K562 (cell line): ENCODE data around the gene TIPARP. TPM values are rescaled to one million over a fixed set of nuclear protein-coding genes. Genes with fewer than 3 reads are reported as not detected.

ENCODE experiments used
- BACH1 ChIP-seq: fragments of 200-800 bp; sonication (Bioruptor generic); IDR thresholded peaks from 2 replicates; pipeline ENCODE4 v1.6.1; 2016; ENCODE audit warnings: missing genetic modification characterization, missing compliant biosample characterization
- CBX3 ChIP-seq, 2 experiments: IDR thresholded peaks; 1 replicate in 1 of 2; 2 replicates in 1 of 2; pipeline ENCODE4 v1.6.1; 2012; ENCODE audit warnings: inconsistent platforms in 2 of 2, low read length in 2 of 2, borderline replicate concordance in 1 of 2, control low read depth in 1 of 2
- CC2D1A ChIP-seq: fragments of 450-650 bp; IDR thresholded peaks from 2 replicates; pipeline ENCODE4 v1.6.1; 2017; ENCODE audit warnings: mild to moderate bottlenecking
- CEBPG ChIP-seq, 3 experiments: fragments of 200-800 bp in 1 of 3; sonication (Bioruptor generic) in 1 of 3; sonication (generic) in 1 of 3; formaldehyde crosslinking in 1 of 3; IDR thresholded peaks in 2 of 3; conservative IDR thresholded peaks in 1 of 3; 2 replicates each; pipeline versions ENCODE4 v1.6.1 to v1.8.0; 2016 to 2022; ENCODE audit warnings: missing compliant biosample characterization in 2 of 3, missing genetic modification characterization in 2 of 3, mild to moderate bottlenecking in 1 of 3, missing genetic modification reagents in 1 of 3
- CXXC5 ChIP-seq: fragments of 250-450 bp; sonication (Bioruptor Pico); IDR thresholded peaks from 2 replicates; pipeline ENCODE4 v1.8.0; 2022; ENCODE audit warnings: inconsistent platforms, mild to moderate bottlenecking, moderate library complexity
- ETV6 ChIP-seq, 3 experiments: fragments of 150-350 bp in 1 of 3; sonication (generic) in 1 of 3; formaldehyde crosslinking in 1 of 3; IDR thresholded peaks; 2 replicates each; pipeline versions ENCODE4 v1.6.1 to v1.8.0; 2014 to 2022; ENCODE audit warnings: borderline replicate concordance in 2 of 3, low read depth in 2 of 3, antibody characterized with exemption in 1 of 3, low read length in 1 of 3, mild to moderate bottlenecking in 1 of 3, missing genetic modification reagents in 1 of 3
- L3MBTL2 ChIP-seq: fragments of 450-650 bp; IDR thresholded peaks from 2 replicates; pipeline ENCODE4 v1.6.1; 2016; ENCODE audit warnings: mild to moderate bottlenecking, moderate library complexity
- RAD51 ChIP-seq: fragments of 450-650 bp; IDR thresholded peaks from 2 replicates; pipeline ENCODE4 v1.7.1; 2016; ENCODE audit warnings: low read depth, mild to moderate bottlenecking, borderline replicate concordance
- SRSF3 ChIP-seq: fragments of 200-400 bp; formaldehyde crosslinking; IDR thresholded peaks from 2 replicates; pipeline ENCODE4 v1.6.1; 2016; ENCODE audit warnings: mild to moderate bottlenecking, low read length, moderate library complexity; ENCODE audit not compliant: insufficient read depth
- TFE3 ChIP-seq: fragments of 450-650 bp; formaldehyde crosslinking; IDR thresholded peaks from 2 replicates; pipeline ENCODE4 v1.4.0; 2020; ENCODE audit warnings: mild to moderate bottlenecking, mixed read lengths
- ZNF274 ChIP-seq: IDR thresholded peaks from 2 replicates; pipeline ENCODE4 v1.6.1; 2011; ENCODE audit warnings: low read depth, mild to moderate bottlenecking, low read length, moderate library complexity, borderline replicate concordance
- ZNF75A ChIP-seq: fragments of 450-650 bp; formaldehyde crosslinking; IDR thresholded peaks from 2 replicates; pipeline ENCODE4 v1.4.0; 2020; ENCODE audit warnings: mild to moderate bottlenecking
- polyA plus RNA-seq, 8 experiments: library from polyadenylated mRNA; depleted of rRNA in 4 of 8; stranded (reverse) in 5 of 8; unstranded in 3 of 8; fragments of >200 nt; fragmentation: Nextera tagmentation in 2 of 8; fragmentation: Illumina TruSeq in 1 of 8; extraction: Ambion mirVana in 2 of 8; extraction: Trizol in 1 of 8; gene quantifications; 2 replicates each; pipeline versions ENCODE4 v1.2.1 to v1.2.3, GENCODE V29; 2011 to 2014; ENCODE audit warnings: inconsistent platforms in 1 of 8, missing spikeins in 1 of 8
- total RNA-seq, 7 experiments: library from RNA; depleted of rRNA in 6 of 7; stranded (reverse); fragments of >200 nt in 6 of 7; fragmentation: Illumina TruSeq in 2 of 7; extraction: Trizol in 2 of 7; gene quantifications; 2 replicates each; pipeline versions ENCODE4 v1.2.1 to v1.2.3, GENCODE V29; 2011 to 2021; ENCODE audit warnings: low replicate concordance in 1 of 7
- TF ChIP-seq, protein P1 (sequence below), 2 experiments: fragments of 150-350 bp in 1 of 2; IDR thresholded peaks; 2 replicates each; pipeline ENCODE4 v1.6.1; 2012 to 2016; ENCODE audit warnings: low read depth in 2 of 2, low read length in 2 of 2, mild to moderate bottlenecking in 1 of 2, moderate library complexity in 1 of 2
- TF ChIP-seq, protein P2 (sequence below): fragments of 250-450 bp; sonication (Bioruptor Pico); IDR thresholded peaks from 2 replicates; pipeline ENCODE4 v1.9.0; 2021; ENCODE audit warnings: mild to moderate bottlenecking, inconsistent platforms
- TF ChIP-seq, protein P3 (sequence below), 2 experiments: fragments of 250-450 bp in 1 of 2; fragments of 450-650 bp in 1 of 2; sonication (Bioruptor Pico) in 1 of 2; IDR thresholded peaks; 2 replicates each; pipeline versions ENCODE4 v1.6.1 to v1.8.0; 2016 to 2021; ENCODE audit warnings: mild to moderate bottlenecking in 2 of 2, moderate library complexity in 2 of 2, missing compliant biosample characterization in 1 of 2, missing genetic modification characterization in 1 of 2
- TF ChIP-seq, protein P4 (sequence below): fragments of 450-650 bp; conservative IDR thresholded peaks from 2 replicates; pipeline ENCODE4 v1.6.1; 2016; ENCODE audit warnings: missing genetic modification characterization, low read depth, mild to moderate bottlenecking, control low read depth, missing compliant biosample characterization

Gene TIPARP
- total and polyA plus RNA-seq, 9 of the 15 experiments (the other 6 are each of a cell fraction or from before 2014, with no cell fraction given) = 2.4 to 29.4 (median 15.1) TPM

DNA sequence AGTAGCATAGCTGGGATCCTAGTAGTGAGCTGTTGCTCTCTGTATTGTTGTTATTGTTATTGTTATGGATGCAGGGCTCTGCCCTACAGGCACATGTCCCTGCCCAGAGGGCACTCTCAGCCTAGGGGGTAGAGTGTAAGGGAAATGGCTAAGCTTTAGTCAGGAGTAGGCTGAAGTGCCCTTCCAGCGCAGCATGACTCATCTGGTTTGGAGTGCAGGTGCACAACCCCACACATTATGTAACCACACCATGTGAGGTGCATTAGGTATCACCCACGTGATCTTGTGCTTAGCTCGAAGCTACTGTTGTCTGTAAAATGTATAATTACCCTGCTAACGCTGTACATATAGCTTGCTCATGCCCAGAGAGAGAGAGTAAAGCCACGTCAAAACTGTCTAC, 48.3 kb upstream of the TIPARP start (continued):
- TF ChIP-seq, protein P1, sequence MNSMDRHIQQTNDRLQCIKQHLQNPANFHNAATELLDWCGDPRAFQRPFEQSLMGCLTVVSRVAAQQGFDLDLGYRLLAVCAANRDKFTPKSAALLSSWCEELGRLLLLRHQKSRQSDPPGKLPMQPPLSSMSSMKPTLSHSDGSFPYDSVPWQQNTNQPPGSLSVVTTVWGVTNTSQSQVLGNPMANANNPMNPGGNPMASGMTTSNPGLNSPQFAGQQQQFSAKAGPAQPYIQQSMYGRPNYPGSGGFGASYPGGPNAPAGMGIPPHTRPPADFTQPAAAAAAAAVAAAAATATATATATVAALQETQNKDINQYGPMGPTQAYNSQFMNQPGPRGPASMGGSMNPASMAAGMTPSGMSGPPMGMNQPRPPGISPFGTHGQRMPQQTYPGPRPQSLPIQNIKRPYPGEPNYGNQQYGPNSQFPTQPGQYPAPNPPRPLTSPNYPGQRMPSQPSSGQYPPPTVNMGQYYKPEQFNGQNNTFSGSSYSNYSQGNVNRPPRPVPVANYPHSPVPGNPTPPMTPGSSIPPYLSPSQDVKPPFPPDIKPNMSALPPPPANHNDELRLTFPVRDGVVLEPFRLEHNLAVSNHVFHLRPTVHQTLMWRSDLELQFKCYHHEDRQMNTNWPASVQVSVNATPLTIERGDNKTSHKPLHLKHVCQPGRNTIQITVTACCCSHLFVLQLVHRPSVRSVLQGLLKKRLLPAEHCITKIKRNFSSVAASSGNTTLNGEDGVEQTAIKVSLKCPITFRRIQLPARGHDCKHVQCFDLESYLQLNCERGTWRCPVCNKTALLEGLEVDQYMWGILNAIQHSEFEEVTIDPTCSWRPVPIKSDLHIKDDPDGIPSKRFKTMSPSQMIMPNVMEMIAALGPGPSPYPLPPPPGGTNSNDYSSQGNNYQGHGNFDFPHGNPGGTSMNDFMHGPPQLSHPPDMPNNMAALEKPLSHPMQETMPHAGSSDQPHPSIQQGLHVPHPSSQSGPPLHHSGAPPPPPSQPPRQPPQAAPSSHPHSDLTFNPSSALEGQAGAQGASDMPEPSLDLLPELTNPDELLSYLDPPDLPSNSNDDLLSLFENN (IDR thresholded peaks at IDR 0.05; ENCODE audit: low read depth in 2 of 2, low read length in 2 of 2) = no peak
- TF ChIP-seq RAD51 = peak; percentile 50; the same call in 1 of the 2 replicates
- no peak for TF ChIP-seq CC2D1A
- TF ChIP-seq, protein P2, sequence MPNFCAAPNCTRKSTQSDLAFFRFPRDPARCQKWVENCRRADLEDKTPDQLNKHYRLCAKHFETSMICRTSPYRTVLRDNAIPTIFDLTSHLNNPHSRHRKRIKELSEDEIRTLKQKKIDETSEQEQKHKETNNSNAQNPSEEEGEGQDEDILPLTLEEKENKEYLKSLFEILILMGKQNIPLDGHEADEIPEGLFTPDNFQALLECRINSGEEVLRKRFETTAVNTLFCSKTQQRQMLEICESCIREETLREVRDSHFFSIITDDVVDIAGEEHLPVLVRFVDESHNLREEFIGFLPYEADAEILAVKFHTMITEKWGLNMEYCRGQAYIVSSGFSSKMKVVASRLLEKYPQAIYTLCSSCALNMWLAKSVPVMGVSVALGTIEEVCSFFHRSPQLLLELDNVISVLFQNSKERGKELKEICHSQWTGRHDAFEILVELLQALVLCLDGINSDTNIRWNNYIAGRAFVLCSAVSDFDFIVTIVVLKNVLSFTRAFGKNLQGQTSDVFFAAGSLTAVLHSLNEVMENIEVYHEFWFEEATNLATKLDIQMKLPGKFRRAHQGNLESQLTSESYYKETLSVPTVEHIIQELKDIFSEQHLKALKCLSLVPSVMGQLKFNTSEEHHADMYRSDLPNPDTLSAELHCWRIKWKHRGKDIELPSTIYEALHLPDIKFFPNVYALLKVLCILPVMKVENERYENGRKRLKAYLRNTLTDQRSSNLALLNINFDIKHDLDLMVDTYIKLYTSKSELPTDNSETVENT (CRISPR knock-in tag) = no peak
- peak; percentile 51; the same call in 1 of the 2 replicates for TF ChIP-seq BACH1
- TF ChIP-seq, protein P3, sequence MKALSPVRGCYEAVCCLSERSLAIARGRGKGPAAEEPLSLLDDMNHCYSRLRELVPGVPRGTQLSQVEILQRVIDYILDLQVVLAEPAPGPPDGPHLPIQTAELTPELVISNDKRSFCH (CRISPR knock-in tag; IDR thresholded peaks at IDR 0.05) = no peak
- TF ChIP-seq, protein P3 (tag; IDR thresholded peaks at IDR 0.05) = no peak
- TF ChIP-seq, protein P4, sequence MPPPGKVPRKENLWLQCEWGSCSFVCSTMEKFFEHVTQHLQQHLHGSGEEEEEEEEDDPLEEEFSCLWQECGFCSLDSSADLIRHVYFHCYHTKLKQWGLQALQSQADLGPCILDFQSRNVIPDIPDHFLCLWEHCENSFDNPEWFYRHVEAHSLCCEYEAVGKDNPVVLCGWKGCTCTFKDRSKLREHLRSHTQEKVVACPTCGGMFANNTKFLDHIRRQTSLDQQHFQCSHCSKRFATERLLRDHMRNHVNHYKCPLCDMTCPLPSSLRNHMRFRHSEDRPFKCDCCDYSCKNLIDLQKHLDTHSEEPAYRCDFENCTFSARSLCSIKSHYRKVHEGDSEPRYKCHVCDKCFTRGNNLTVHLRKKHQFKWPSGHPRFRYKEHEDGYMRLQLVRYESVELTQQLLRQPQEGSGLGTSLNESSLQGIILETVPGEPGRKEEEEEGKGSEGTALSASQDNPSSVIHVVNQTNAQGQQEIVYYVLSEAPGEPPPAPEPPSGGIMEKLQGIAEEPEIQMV = no peak
- TF ChIP-seq SRSF3 = no peak
- peak in 1 of 2 experiments; percentile 79; a peak in 1 of 3 replicates for TF ChIP-seq CBX3 (IDR thresholded peaks at IDR 0.05; ENCODE audit: borderline replicate concordance in 1 of 2, low read length in 2 of 2)
- no peak for TF ChIP-seq ZNF75A (CRISPR knock-in tag)
- TF ChIP-seq ETV6 (IDR thresholded peaks at IDR 0.05; ENCODE audit: borderline replicate concordance in 1 of 2, low read depth in 2 of 2, low read length in 1 of 2) = no peak
- no peak for TF ChIP-seq ETV6 (CRISPR knock-in tag; IDR thresholded peaks at IDR 0.05; ENCODE audit: borderline replicate concordance)
- TF ChIP-seq CEBPG (CRISPR knock-in tag; IDR thresholded peaks at IDR 0.05) = no peak
- TF ChIP-seq CEBPG (tag; conservative IDR thresholded peaks at IDR 0.05 in 1 of 2, IDR thresholded peaks at IDR 0.05 in 1 of 2) = peak in 1 of 2 experiments; percentile 28; a peak in 1 of 4 replicates
- no peak for TF ChIP-seq ZNF274
- TF ChIP-seq TFE3 (CRISPR knock-in tag) = peak; percentile 29
- no peak; the same call in 1 of the 2 replicates for TF ChIP-seq CXXC5 (CRISPR knock-in tag)
- peak; percentile 80 for TF ChIP-seq L3MBTL2
